Neural crest cell (in vitro differentiated cells): ENCODE results near the gene MAN2B2. TPM values are rescaled to one million over a fixed set of nuclear protein-coding genes. Genes with fewer than 3 reads are reported as not detected.

Experiments
- DNase-seq: peaks from one replicate; pipeline ENCODE4 v3.0.0; 2021; ENCODE audit warnings: low read depth, mixed read lengths, low spot score
- H3K27ac Mint-ChIP-seq: one replicate; pipeline ENCODE4 v1.8.0; 2021; ENCODE audit warnings: mild to moderate bottlenecking, mixed read lengths; ENCODE audit not compliant: unreplicated experiment
- H3K27me3 Mint-ChIP-seq: 2 replicates; pipeline ENCODE4 v1.8.0; 2021; ENCODE audit warnings: low read depth, mild to moderate bottlenecking, mixed read lengths
- H3K36me3 Mint-ChIP-seq: 2 replicates; pipeline ENCODE4 v1.8.0; 2021; ENCODE audit warnings: low read depth, mild to moderate bottlenecking, mixed read lengths
- H3K4me1 Mint-ChIP-seq: 2 replicates; pipeline ENCODE4 v1.8.0; 2021; ENCODE audit warnings: mixed read lengths
- H3K4me3 Mint-ChIP-seq: one replicate; pipeline ENCODE4 v1.8.0; 2021; ENCODE audit warnings: mild to moderate bottlenecking, mixed read lengths
- H3K9me3 Mint-ChIP-seq: 2 replicates; pipeline ENCODE4 v1.8.0; 2021; ENCODE audit warnings: mixed read lengths
- total RNA-seq: library from RNA; stranded (reverse); gene quantifications from 2 replicates; pipeline ENCODE4 v1.2.1, GENCODE V29; 2021
- TF ChIP-seq, protein P1 (sequence below): fragments of 200-600 bp; sonication (generic); conservative IDR thresholded peaks from 2 replicates; pipeline ENCODE4 v1.5.0; 2021; ENCODE audit warnings: antibody characterized with exemption, mild to moderate bottlenecking

Gene MAN2B2
- total RNA-seq, 1 donor from 2014 or later, result 9.4 TPM

DNA sequence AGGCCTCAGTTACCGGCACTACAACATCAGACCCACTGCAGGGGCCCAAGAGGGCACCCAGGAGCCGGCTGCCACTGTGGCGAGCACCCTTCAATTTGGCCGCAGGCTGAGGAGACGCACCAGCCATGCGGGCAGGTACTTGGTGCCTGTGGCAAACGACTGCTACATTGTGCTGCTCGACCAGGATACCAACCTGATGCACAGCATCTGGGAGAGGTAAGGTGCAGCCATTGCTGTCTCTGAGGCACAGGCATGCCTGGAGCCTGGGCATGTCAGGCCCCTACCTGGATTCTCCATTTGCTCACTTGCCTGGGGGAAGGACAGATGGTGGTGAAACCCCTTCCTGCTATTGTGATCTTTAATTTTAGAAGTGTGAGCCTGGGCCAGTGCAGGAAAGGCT, 30.1 kb downstream of the MAN2B2 start:
- Mint-ChIP-seq H3K36me3 (peaks cover 24% of the 10 kb centered on the region), H3K4me1 (no peaks in the 10 kb centered on the region), H3K27me3 (no peaks in the 10 kb centered on the region), H3K9me3 (peaks cover 3% of the 10 kb centered on the region), H3K27ac (no peak overlapping the region), H3K4me3 (no peak overlapping the region)
- DNase-seq, result no peak
- TF ChIP-seq, protein P1, sequence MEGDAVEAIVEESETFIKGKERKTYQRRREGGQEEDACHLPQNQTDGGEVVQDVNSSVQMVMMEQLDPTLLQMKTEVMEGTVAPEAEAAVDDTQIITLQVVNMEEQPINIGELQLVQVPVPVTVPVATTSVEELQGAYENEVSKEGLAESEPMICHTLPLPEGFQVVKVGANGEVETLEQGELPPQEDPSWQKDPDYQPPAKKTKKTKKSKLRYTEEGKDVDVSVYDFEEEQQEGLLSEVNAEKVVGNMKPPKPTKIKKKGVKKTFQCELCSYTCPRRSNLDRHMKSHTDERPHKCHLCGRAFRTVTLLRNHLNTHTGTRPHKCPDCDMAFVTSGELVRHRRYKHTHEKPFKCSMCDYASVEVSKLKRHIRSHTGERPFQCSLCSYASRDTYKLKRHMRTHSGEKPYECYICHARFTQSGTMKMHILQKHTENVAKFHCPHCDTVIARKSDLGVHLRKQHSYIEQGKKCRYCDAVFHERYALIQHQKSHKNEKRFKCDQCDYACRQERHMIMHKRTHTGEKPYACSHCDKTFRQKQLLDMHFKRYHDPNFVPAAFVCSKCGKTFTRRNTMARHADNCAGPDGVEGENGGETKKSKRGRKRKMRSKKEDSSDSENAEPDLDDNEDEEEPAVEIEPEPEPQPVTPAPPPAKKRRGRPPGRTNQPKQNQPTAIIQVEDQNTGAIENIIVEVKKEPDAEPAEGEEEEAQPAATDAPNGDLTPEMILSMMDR, result no peak

DNA sequence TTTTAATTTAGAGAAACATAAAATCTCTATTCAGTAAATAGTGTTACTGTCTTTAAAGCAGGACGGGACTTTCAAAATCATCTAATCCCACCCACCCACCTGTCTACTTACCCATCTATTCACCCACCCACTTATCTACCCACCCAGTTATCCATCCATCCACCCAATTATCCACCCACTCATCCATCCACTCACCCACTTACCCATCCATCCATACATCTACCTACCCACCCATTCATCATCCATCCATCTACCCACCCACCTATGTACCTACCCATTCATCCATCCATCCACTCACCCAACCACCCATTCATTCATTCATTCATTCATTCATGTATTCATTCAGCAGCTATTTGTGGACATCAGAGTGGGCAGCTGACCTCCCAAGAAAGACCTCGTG, 30.6 kb downstream of the MAN2B2 start:
- Mint-ChIP-seq H3K4me3 (no peak overlapping the region), H3K36me3 (peaks cover 24% of the 10 kb centered on the region), H3K27ac (no peak overlapping the region), H3K4me1 (no peaks in the 10 kb centered on the region), H3K9me3 (peaks cover 3% of the 10 kb centered on the region), H3K27me3 (no peaks in the 10 kb centered on the region)
- DNase-seq, result no peak
- TF ChIP-seq, protein P1, result no peak

DNA sequence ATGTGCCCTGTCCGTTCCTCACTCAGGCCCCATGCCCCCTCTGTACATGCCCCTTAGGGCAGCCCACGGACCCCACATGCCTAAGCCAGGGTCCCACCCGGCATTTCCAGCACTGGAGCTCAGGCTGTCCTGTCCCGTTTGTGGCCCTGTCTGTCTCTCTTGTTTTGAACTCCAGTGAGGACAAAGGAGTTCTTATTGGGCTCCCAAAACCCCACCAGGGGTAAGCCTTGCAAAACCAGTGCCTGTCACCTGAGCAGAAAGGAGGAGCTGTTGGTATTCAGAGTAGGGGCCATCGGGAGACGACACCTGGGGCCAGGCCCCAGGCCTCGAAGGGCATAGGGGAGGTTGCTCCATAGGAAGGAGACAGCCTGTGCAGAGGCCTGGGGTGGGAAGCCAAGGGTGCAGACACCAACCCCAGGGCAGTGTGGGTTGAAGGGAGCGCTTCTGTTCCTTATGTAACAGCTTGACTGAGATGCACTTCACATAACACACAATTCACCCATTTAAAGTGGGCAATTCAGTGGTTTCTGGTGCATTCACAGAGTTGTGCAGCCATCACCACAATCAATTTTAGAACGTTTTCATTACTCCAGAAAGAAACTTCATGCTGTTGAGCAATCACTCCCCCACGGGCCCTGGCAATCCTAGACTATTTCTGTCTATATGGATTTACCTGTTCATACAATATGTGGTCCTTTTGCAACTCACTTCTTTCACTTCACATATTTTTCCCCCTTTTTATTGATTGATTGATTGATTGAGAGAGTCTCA, 31.7 kb downstream of the MAN2B2 start:
- TF ChIP-seq, protein P1, result no peak
- H3K9me3 Mint-ChIP-seq, result peaks cover 3% of the 10 kb centered on the region
- no peaks in the 10 kb centered on the region for H3K4me1 Mint-ChIP-seq
- H3K27me3 Mint-ChIP-seq, result no peaks in the 10 kb centered on the region
- H3K36me3 Mint-ChIP-seq, result peaks cover 24% of the 10 kb centered on the region
- H3K4me3 Mint-ChIP-seq, result no peak overlapping the region
- H3K27ac Mint-ChIP-seq, result no peak overlapping the region
- no peak for DNase-seq

DNA sequence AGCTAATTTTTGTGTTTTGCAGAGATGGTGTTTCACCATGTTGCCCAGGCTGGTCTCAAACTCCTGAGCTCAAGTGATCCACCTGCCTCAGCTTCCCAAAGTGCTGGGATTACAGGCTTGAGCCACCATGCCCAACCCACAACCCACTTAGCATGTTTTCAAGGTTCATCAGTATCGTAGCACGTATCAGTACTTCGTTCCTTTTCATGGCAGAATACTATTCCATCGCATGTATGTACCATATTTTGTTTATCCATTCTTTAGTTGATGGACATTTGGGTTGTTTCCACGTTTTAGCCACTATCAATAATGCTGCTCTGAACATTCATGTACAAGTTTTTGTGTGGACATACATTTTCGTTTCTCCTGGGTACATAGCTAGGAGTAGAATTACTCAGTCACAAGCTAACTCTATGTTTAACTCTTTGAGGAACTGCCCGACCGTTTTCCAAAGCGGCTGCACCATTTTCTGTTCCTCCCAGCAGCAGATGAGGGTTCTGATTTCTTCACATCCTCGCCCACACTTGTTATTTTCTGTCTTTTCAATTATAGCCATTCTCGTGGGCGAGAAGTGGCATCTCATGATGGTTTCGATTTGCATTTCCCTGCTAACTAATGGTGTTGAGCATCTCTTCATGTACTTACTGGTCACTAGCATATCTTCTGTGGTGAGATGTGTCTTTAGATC, 32.5 kb downstream of the MAN2B2 start:
- TF ChIP-seq, protein P1, result no peak
- no peak overlapping the region for H3K4me3 Mint-ChIP-seq
- H3K9me3 Mint-ChIP-seq, result peaks cover 3% of the 10 kb centered on the region
- no peaks in the 10 kb centered on the region for H3K4me1 Mint-ChIP-seq
- H3K27ac Mint-ChIP-seq, result no peak overlapping the region
- DNase-seq, result no peak
- no peaks in the 10 kb centered on the region for H3K27me3 Mint-ChIP-seq
- peaks cover 24% of the 10 kb centered on the region for H3K36me3 Mint-ChIP-seq

DNA sequence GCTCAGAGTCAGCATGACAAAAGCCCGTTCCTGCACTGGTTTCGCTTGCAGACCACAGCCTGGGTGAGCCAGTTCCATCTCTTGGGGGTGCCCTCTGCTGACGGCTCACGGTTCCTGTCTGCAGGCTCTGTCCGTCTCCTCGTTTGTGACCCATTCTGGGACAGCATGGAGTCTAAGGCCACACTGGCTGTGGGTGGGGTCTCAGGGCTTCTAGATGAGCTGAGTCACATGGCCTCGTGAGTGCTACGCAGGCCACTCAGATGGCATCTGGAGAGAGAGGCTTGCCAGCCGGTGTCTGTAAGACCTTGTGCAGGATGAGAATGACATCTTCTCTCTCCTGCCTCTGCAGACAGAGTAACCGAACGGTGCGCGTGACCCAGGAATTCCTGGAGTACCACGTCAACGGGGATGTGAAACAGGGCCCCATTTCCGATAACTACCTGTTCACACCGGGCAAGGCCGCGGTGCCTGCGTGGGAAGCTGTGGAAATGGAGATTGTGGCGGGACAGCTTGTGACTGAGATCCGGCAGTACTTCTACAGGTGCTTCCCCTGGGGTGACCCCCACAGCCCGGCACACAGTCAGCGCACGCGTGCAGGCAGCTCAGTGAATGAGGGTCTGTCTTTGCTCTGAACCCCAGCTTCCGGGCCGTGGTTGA, 33.9 kb downstream of the MAN2B2 start:
- TF ChIP-seq, protein P1, result no peak
- Mint-ChIP-seq H3K36me3 (peaks cover 24% of the 10 kb centered on the region), H3K27me3 (no peaks in the 10 kb centered on the region), H3K27ac (no peak overlapping the region), H3K4me3 (no peak overlapping the region), H3K4me1 (no peaks in the 10 kb centered on the region), H3K9me3 (peaks cover 3% of the 10 kb centered on the region)
- no peak for DNase-seq
